NCI-H774 (cell line): ENCODE results near the gene PANX1.

ENCODE experiments used
- DNase-seq: peaks from one replicate; lab custom pipeline; 2025; lab: John Stamatoyannopoulos, UW

Gene PANX1

GRCh38 chr11:94129512-94130297, 1.1 kb downstream of the PANX1 start:
- no peak for DNase-seq

- DNase-seq = no peak
Observed at GRCh38 chr11:94130298-94131046, 1.8 kb downstream of the PANX1 start.

- no peak for DNase-seq
Observed at GRCh38 chr11:94131047-94131717, 2.5 kb downstream of the PANX1 start.

GRCh38 chr11:94131718-94132115, 3.1 kb downstream of the PANX1 start:
- DNase-seq = no peak

GRCh38 chr11:94132152-94132558, 3.5 kb downstream of the PANX1 start:
- no peak for DNase-seq

- DNase-seq = no peak
Observed at GRCh38 chr11:94132823-94133408, 4.3 kb downstream of the PANX1 start.

GRCh38 chr11:94133752-94134151, 5.1 kb downstream of the PANX1 start:
- DNase-seq = no peak

GRCh38 chr11:94134651-94135512, 6.2 kb downstream of the PANX1 start:
- DNase-seq = no peak

GRCh38 chr11:94139416-94139815, 10.8 kb downstream of the PANX1 start:
- DNase-seq = no peak

- DNase-seq = no peak
Observed at GRCh38 chr11:94140154-94140655, 11.6 kb downstream of the PANX1 start.

GRCh38 chr11:94141511-94142307, 13.1 kb downstream of the PANX1 start:
- DNase-seq = no peak

GRCh38 chr11:94142308-94143281, 14.0 kb downstream of the PANX1 start:
- peak; percentile 19 for DNase-seq

- no peak for DNase-seq
Observed at GRCh38 chr11:94144216-94144615, 15.6 kb downstream of the PANX1 start.

GRCh38 chr11:94144664-94145063, 16.0 kb downstream of the PANX1 start:
- DNase-seq = no peak

GRCh38 chr11:94145431-94145830, 16.8 kb downstream of the PANX1 start:
- DNase-seq = no peak

GRCh38 chr11:94145916-94146315, 17.3 kb downstream of the PANX1 start:
- DNase-seq = no peak

GRCh38 chr11:94147433-94147845, 18.8 kb downstream of the PANX1 start:
- no peak for DNase-seq

- DNase-seq = no peak
Observed at GRCh38 chr11:94148189-94148588, 19.5 kb downstream of the PANX1 start.

GRCh38 chr11:94149431-94150017, 20.9 kb downstream of the PANX1 start:
- no peak for DNase-seq
